Nephron progenitor cell (in vitro differentiated cells): Measurements from ENCODE around the gene PCBP2.
"Not testable (repeated sequence)": the region's sequence is repeated elsewhere in the genome, so short reads cannot be mapped to it uniquely, and the experiment has no call there.

ENCODE experiments used
- DNase-seq: peaks from one replicate; pipeline ENCODE4 v3.0.0; 2021
- H3K27ac Mint-ChIP-seq: 2 replicates; pipeline ENCODE4 v1.8.0; 2021; ENCODE audit warnings: mild to moderate bottlenecking, moderate library complexity, mixed read lengths
- H3K27me3 Mint-ChIP-seq: 2 replicates; pipeline ENCODE4 v1.8.0; 2021; ENCODE audit warnings: mild to moderate bottlenecking, low read depth, mixed read lengths; ENCODE audit not compliant: poor library complexity
- H3K36me3 Mint-ChIP-seq: 2 replicates; pipeline ENCODE4 v1.8.0; 2021; ENCODE audit warnings: low read depth, mixed read lengths
- H3K4me1 Mint-ChIP-seq: 2 replicates; pipeline ENCODE4 v1.8.0; 2021; ENCODE audit warnings: mixed read lengths
- H3K4me3 Mint-ChIP-seq: 2 replicates; pipeline ENCODE4 v1.8.0; 2021; ENCODE audit warnings: mild to moderate bottlenecking, moderate library complexity, mixed read lengths
- H3K9me3 Mint-ChIP-seq: 2 replicates; pipeline ENCODE4 v1.8.0; 2021; ENCODE audit warnings: mild to moderate bottlenecking, moderate library complexity, mixed read lengths
- TF ChIP-seq, protein P1 (sequence below): fragments of 200-600 bp; sonication (generic); IDR thresholded peaks from 2 replicates; pipeline ENCODE4 v1.5.0; 2021; ENCODE audit warnings: antibody characterized with exemption

PCBP2 gene

DNA sequence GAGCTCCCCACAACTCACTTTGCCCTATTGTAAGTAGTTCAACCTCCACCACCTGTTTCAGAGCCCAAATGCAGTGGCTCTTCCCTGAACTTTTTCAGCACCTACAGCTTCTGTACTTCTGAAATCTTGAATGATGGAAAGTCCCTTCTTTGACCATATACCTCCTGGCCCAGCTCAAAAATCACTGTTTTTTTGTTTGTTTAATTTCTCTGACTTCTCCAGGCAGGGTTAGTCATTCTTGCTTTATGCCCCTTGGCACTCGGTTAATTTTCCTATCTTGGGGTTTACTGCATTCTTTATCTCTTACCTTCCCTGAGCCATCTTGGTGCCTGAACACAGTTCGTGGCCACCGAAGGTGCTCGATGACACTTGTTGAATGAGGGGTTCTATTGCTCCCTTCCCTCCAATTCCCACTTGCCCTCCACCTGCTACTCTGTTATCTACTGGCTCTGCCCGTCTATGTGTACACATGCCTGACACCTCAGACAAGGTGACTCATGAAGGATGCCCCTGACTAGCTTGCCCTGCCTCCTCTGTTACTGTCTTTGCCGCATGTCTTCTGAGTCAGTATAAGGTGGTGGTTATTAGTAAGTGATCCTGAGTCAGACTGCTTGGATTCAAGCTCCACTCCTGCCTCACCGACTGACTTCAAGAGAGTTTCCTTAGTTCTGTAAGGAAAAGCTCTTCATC, 23.9 kb upstream of the PCBP2 start:
- TF ChIP-seq, protein P1, sequence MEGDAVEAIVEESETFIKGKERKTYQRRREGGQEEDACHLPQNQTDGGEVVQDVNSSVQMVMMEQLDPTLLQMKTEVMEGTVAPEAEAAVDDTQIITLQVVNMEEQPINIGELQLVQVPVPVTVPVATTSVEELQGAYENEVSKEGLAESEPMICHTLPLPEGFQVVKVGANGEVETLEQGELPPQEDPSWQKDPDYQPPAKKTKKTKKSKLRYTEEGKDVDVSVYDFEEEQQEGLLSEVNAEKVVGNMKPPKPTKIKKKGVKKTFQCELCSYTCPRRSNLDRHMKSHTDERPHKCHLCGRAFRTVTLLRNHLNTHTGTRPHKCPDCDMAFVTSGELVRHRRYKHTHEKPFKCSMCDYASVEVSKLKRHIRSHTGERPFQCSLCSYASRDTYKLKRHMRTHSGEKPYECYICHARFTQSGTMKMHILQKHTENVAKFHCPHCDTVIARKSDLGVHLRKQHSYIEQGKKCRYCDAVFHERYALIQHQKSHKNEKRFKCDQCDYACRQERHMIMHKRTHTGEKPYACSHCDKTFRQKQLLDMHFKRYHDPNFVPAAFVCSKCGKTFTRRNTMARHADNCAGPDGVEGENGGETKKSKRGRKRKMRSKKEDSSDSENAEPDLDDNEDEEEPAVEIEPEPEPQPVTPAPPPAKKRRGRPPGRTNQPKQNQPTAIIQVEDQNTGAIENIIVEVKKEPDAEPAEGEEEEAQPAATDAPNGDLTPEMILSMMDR, result no peak
- no peak for DNase-seq
- H3K36me3 Mint-ChIP-seq, result no peaks in the 10 kb centered on the region
- H3K4me3 Mint-ChIP-seq, result no peak overlapping the region
- H3K9me3 Mint-ChIP-seq, result no peaks in the 10 kb centered on the region
- peaks cover 3% of the 10 kb centered on the region for H3K27me3 Mint-ChIP-seq
- H3K27ac Mint-ChIP-seq, result no peak overlapping the region
- H3K4me1 Mint-ChIP-seq, result peaks cover 49% of the 10 kb centered on the region

DNA sequence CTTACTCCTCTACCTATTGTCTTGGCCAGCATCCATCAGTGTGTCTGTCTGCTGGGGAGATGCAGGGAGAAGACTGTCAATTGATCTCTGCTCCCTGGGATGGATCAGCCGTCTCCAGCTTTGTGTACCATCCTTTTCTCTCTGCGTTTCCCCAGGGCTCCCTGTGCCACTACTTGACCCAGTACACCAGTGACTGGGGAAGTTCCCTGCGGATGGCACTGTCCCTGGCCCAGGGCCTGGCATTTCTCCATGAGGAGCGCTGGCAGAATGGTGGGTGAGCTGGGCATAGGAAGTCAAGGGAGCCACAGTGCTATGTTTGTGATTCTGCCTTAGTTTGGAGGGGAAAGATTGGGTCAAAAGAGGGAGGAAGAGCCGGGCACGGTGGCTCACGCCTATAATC, 23.2 kb upstream of the PCBP2 start:
- H3K9me3 Mint-ChIP-seq, result no peaks in the 10 kb centered on the region
- peaks cover 5% of the 10 kb centered on the region for H3K27me3 Mint-ChIP-seq
- no peaks in the 10 kb centered on the region for H3K36me3 Mint-ChIP-seq
- no peak overlapping the region for H3K4me3 Mint-ChIP-seq
- no peak for DNase-seq
- no peak overlapping the region for H3K27ac Mint-ChIP-seq
- H3K4me1 Mint-ChIP-seq, result peaks cover 43% of the 10 kb centered on the region
- TF ChIP-seq, protein P1, result no peak

DNA sequence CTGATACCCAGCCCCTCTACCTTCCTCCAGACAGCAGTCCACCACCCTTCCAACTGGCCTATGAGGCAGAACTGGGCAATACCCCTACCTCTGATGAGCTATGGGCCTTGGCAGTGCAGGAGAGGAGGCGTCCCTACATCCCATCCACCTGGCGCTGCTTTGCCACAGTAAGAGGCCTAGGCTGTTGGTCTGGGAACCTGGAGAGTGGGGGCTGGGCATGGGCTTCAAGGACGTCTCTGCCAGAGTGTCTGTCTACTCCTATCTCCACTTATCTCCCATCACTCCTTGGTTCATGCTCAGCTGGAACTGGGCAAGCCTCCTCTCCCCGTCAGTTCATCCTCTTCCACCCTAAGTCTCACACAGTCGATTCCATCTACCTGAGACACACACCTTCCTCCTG, 21.8 kb upstream of the PCBP2 start:
- Mint-ChIP-seq H3K36me3 (no peaks in the 10 kb centered on the region), H3K27me3 (peaks cover 5% of the 10 kb centered on the region), H3K9me3 (no peaks in the 10 kb centered on the region), H3K27ac (no peak overlapping the region), H3K4me3 (no peak overlapping the region), H3K4me1 (peaks cover 29% of the 10 kb centered on the region)
- TF ChIP-seq, protein P1, result no peak
- no peak for DNase-seq

DNA sequence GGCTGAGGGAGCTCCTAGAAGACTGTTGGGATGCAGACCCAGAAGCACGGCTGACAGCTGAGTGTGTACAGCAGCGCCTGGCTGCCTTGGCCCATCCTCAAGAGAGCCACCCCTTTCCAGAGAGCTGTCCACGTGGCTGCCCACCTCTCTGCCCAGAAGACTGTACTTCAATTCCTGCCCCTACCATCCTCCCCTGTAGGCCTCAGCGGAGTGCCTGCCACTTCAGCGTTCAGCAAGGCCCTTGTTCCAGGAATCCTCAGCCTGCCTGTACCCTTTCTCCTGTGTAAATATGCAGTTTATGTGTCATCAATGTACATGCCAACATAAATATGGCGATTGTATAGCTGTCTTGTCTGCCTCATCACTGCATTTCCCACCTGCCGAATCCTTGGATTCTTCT, 20.7 kb upstream of the PCBP2 start:
- TF ChIP-seq, protein P1, result no peak
- no peak overlapping the region for H3K27ac Mint-ChIP-seq
- H3K27me3 Mint-ChIP-seq, result peaks cover 5% of the 10 kb centered on the region
- H3K4me1 Mint-ChIP-seq, result peaks cover 19% of the 10 kb centered on the region
- H3K4me3 Mint-ChIP-seq, result no peak overlapping the region
- no peak for DNase-seq
- H3K9me3 Mint-ChIP-seq, result no peaks in the 10 kb centered on the region
- H3K36me3 Mint-ChIP-seq, result no peaks in the 10 kb centered on the region

DNA sequence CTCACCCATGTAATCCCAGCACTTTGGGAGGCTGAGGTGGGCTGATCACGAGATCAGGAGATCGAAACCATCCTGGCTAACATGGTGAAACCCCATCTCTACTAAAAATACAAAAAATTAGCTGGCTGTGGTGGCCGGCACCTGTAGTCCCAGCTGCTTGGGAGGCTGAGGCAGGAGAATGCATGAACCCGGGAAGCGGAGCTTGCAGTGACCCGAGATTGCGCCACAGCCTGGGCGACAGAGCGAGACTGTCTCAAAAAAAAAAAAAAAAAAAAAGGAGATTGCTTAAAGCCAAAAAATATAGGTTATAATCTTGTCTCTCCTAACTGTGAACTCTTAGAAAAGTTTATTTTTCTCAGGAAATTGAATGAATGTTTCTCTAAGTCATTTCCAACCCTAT, 16.6 kb upstream of the PCBP2 start:
- not testable (repeated sequence) for H3K27me3 Mint-ChIP-seq

DNA sequence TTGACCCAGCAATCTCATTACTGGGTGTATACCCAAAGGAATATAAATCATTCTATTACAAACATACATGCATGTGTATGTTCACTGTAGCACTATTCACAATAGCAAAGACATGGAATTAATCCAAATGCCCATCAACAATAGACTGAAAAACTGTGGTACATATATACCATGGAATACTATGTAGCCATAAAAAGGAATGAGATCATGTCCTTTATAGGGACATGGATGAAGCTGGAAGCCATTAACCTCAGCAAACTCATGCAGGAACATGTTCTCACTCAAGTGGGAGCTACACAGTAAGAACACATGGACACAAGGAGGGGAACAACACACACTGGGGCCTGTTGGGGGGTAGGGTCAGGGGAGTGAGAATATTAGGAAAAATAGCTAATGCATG, 12.3 kb upstream of the PCBP2 start:
- H3K4me3 Mint-ChIP-seq, result peak overlapping the region; percentile 44
- H3K4me1 Mint-ChIP-seq, result peaks cover 27% of the 10 kb centered on the region
- H3K27me3 Mint-ChIP-seq, H3K27ac Mint-ChIP-seq, H3K9me3 Mint-ChIP-seq, DNase-seq: not testable (repeated sequence)
- peaks cover 15% of the 10 kb centered on the region for H3K36me3 Mint-ChIP-seq

More for the DNA sequence above, 16.6 kb upstream of the PCBP2 start:
- H3K27ac Mint-ChIP-seq, H3K4me1 Mint-ChIP-seq, H3K36me3 Mint-ChIP-seq, DNase-seq, H3K9me3 Mint-ChIP-seq, H3K4me3 Mint-ChIP-seq: not testable (repeated sequence)

DNA sequence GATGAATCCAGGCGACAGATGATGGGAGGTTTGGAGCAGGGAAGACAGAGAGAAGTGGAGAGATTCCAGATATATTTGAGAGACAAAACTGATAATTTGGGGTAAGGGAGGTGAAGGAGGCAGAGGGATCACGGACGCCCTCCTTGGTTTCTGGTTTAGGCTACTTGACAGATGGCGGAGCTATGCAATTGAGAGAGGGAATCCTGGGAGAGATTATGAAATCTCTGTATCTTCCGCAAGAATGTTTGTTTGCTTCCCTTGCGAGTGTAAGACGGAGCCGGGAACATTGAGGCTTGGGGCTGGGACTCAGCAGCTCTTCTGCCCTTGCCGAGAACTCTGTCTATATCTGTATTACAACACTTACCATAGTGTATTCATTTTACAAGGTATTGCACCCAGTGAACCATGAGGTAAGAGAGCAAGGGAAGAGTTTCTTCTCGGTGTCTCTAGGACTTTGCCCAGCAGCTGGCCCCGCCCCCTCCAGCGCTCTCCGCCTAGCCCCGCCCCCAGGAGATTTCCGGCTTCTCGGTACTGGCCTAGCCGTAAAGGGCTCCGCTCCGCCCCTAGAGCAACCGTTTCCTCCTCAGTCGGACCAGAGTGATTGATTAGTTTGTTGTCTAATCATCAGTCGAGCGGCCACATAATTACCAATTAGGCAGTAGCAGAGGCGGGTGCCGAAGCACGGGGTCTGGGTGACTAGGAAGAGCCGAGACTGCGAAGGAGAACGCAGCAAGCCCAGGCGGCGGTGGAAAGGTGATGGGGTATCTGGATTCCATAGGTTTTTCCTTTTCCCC, 10.7 kb upstream of the PCBP2 start, which contains the start of gene PRR13:
Gene PRR13, plus strand, starts transcription at position 695 of the 794 bp plus-strand sequence. CDS start 981 bp downstream, outside the sequence.
- peak; percentile 99 for DNase-seq
- Mint-ChIP-seq H3K4me1 (peaks cover 27% of the 10 kb centered on the region), H3K4me3 (peak within 1 kb of the TSS; percentile 92), H3K9me3 (no peaks in the 10 kb centered on the region), H3K27ac (peak within 1 kb of the TSS; percentile 93), H3K36me3 (peaks cover 28% of the 10 kb centered on the region), H3K27me3 (no peaks in the 10 kb centered on the region)
- TF ChIP-seq, protein P1, result no peak
